HCT116 (cell line): ENCODE data around the gene RLN3. TPM values are rescaled to one million over a fixed set of nuclear protein-coding genes. Genes with fewer than 3 reads are reported as not detected.

Source experiments
- ATAC-seq: fragments of 200-7000 bp; cut with Tn5 transposase; 2 replicates; pipeline ENCODE4 v1.9.1; 2020; ENCODE audit warnings: mild to moderate bottlenecking, moderate library complexity
- BruUV-seq: library from RNA; stranded (reverse); fragments of 400-500 nt; replicated peaks from 2 replicates; lab custom pipeline; 2021; lab: Mats Ljungman, UMichigan
- CTCF ChIA-PET: fragments of 300-600 bp; sonication (Branson Sonifier 250); formaldehyde crosslinking; loops from one replicate; lab custom pipeline; 2021; ENCODE audit warnings: antibody characterized with exemption; lab: Charles Lee
- POLR2A ChIA-PET: fragments of 300-600, 350-600 bp; sonication (Branson Sonifier 250); formaldehyde crosslinking; loops from one replicate; lab custom pipeline; 2021; ENCODE audit warnings: antibody characterized with exemption; lab: Charles Lee
- RAD21 ChIA-PET, 2 experiments: fragments of 300-600 bp; sonication (Branson Sonifier 250); formaldehyde crosslinking; loops; one replicate each; lab custom pipeline; 2023; ENCODE audit warnings: low total read pairs in 2 of 2; ENCODE audit not compliant: uncharacterized antibody in 2 of 2, unreplicated experiment in 2 of 2, low non-redundant PET in 1 of 2; lab: Charles Lee
- DNase-seq: peaks from one replicate; pipeline ENCODE4 v3.0.0-alpha.2; 2010; ENCODE audit warnings: low read depth, low spot score
- H2AFZ ChIP-seq: fragments of 200-600 bp; shearing (Covaris generic), sonication (generic); 2 replicates; pipeline ENCODE4 v1.6.1; 2017; ENCODE audit warnings: low read depth, mixed run types, mixed read lengths, antibody characterized with exemption, low read length; ENCODE audit not compliant: poor library complexity, severe bottlenecking
- H3K27ac ChIP-seq: 2 replicates; pipeline ENCODE4 v1.5.1; 2012; ENCODE audit warnings: low read depth, low read length
- H3K27me3 ChIP-seq: fragments of 200-600 bp; sonication (generic); 2 replicates; pipeline ENCODE4 v1.6.1; 2016; ENCODE audit warnings: mixed run types, low read length, mixed read lengths; ENCODE audit not compliant: insufficient read depth
- H3K36me3 ChIP-seq, 2 experiments: fragments of 200-500 bp in 1 of 2; fragments of 200-600 bp in 1 of 2; sonication (Bioruptor generic) in 1 of 2; sonication (generic) in 1 of 2; 2 replicates each; pipeline versions ENCODE4 v1.5.1 to v1.6.1; 2014 to 2016; ENCODE audit warnings: low read length in 2 of 2, inconsistent platforms in 1 of 2, mixed read lengths in 1 of 2, mixed run types in 1 of 2; ENCODE audit not compliant: insufficient read depth in 2 of 2, control insufficient read depth in 1 of 2
- H3K4me1 ChIP-seq, 2 experiments: fragments of 200-600 bp in 1 of 2; sonication (generic) in 1 of 2; 2 replicates each; pipeline versions ENCODE4 v1.5.1 to v1.6.1; 2012 to 2017; ENCODE audit warnings: low read length in 2 of 2, inconsistent platforms in 1 of 2, mild to moderate bottlenecking in 1 of 2, mixed read lengths in 1 of 2, mixed run types in 1 of 2, moderate library complexity in 1 of 2; ENCODE audit not compliant: insufficient read depth in 2 of 2, control insufficient read depth in 1 of 2
- H3K4me2 ChIP-seq: fragments of 200-600 bp; sonication (generic); 2 replicates; pipeline ENCODE4 v1.6.1; 2017; ENCODE audit warnings: mixed run types, low read length, mixed read lengths
- H3K4me3 ChIP-seq, 2 experiments: fragments of 200-600 bp in 1 of 2; sonication (generic) in 1 of 2; replicated peaks in 1 of 2; 2 replicates each; pipeline ENCODE4 v1.5.1; 2011 to 2016; ENCODE audit warnings: low read length in 2 of 2, control low read depth in 1 of 2, low read depth in 1 of 2, mild to moderate bottlenecking in 1 of 2, mixed read lengths in 1 of 2, mixed run types in 1 of 2
- H3K79me2 ChIP-seq: fragments of 200-600 bp; sonication (generic); 2 replicates; pipeline ENCODE4 v1.6.1; 2017; ENCODE audit warnings: mild to moderate bottlenecking, mixed run types, low read length, moderate library complexity, mixed read lengths; ENCODE audit not compliant: insufficient read depth
- H3K9ac ChIP-seq: fragments of 200-600 bp; sonication (generic); 2 replicates; pipeline ENCODE4 v1.6.1; 2016; ENCODE audit warnings: low read length, mixed read lengths
- H3K9me2 ChIP-seq: fragments of 200-600 bp; sonication (generic), shearing (Covaris generic); 2 replicates; pipeline ENCODE4 v1.6.1; 2017; ENCODE audit warnings: mixed run types, mild to moderate bottlenecking, moderate library complexity; ENCODE audit not compliant: insufficient read depth
- H3K9me3 ChIP-seq, 2 experiments: fragments of 200-500 bp in 1 of 2; fragments of 200-600 bp in 1 of 2; sonication (Bioruptor generic) in 1 of 2; sonication (generic) in 1 of 2; 2 replicates each; pipeline ENCODE4 v1.6.1; 2014 to 2017; ENCODE audit warnings: low read length in 2 of 2, mixed read lengths in 2 of 2, inconsistent platforms in 1 of 2, low read depth in 1 of 2, mild to moderate bottlenecking in 1 of 2, mixed run types in 1 of 2, moderate library complexity in 1 of 2; ENCODE audit not compliant: control insufficient read depth in 1 of 2, insufficient read depth in 1 of 2
- H4K20me1 ChIP-seq: fragments of 200-600 bp; sonication (generic), shearing (Covaris generic); 2 replicates; pipeline ENCODE4 v1.6.1; 2017; ENCODE audit warnings: mixed run types, mild to moderate bottlenecking, moderate library complexity; ENCODE audit not compliant: insufficient read depth
- CBX3 ChIP-seq: IDR thresholded peaks from 2 replicates; pipeline ENCODE4 v1.6.1; 2012; ENCODE audit warnings: low read depth
- EGR1 ChIP-seq: IDR thresholded peaks from 2 replicates; pipeline ENCODE4 v1.6.1; 2012; ENCODE audit warnings: low read depth
- ELF1 ChIP-seq: IDR thresholded peaks from 2 replicates; pipeline ENCODE4 v1.6.1; 2012; ENCODE audit warnings: low read depth, borderline replicate concordance
- EZH2phosphoT487 ChIP-seq: fragments of 200-600 bp; IDR thresholded peaks from 2 replicates; pipeline ENCODE4 v1.6.1; 2018; ENCODE audit warnings: antibody characterized with exemption, borderline replicate concordance
- JUND ChIP-seq: IDR thresholded peaks from 2 replicates; pipeline ENCODE4 v1.6.1; 2012
- MAX ChIP-seq: IDR thresholded peaks from 2 replicates; pipeline ENCODE4 v1.6.1; 2012
- POLR2A ChIP-seq: IDR thresholded peaks from 2 replicates; pipeline ENCODE4 v1.7.0; 2011; ENCODE audit warnings: borderline replicate concordance; ENCODE audit not compliant: insufficient read depth, insufficient read length; ENCODE audit errors: extremely low read depth
- RAD21 ChIP-seq: IDR thresholded peaks from 2 replicates; pipeline ENCODE4 v1.6.1; 2012; ENCODE audit warnings: low read depth, mild to moderate bottlenecking
- REST ChIP-seq: IDR thresholded peaks from 2 replicates; pipeline ENCODE4 v1.6.1; 2012; ENCODE audit warnings: low read depth
- SRF ChIP-seq: IDR thresholded peaks from 2 replicates; pipeline ENCODE4 v1.6.1; 2012; ENCODE audit warnings: low read depth
- TCF7L2 ChIP-seq: IDR thresholded peaks from 2 replicates; pipeline ENCODE4 v1.7.0; 2011; ENCODE audit warnings: borderline replicate concordance, inconsistent platforms; ENCODE audit not compliant: insufficient read depth, insufficient read length; ENCODE audit errors: extremely low read depth
- YY1 ChIP-seq: IDR thresholded peaks from 2 replicates; pipeline ENCODE4 v1.6.1; 2011; ENCODE audit warnings: low read length, low read depth, moderate library complexity, mild to moderate bottlenecking; ENCODE audit not compliant: insufficient replicate concordance; ENCODE audit errors: extremely low read depth
- intact Hi-C: fragments of 100-400 bp; cut with micrococcal nuclease; formaldehyde crosslinking; loops from 2 replicates; pipeline ENCODE4 v1.10.0; 2022
- total RNA-seq: library from RNA; stranded (reverse); gene quantifications from one replicate; pipeline ENCODE4 v1.2.1, GENCODE V29; 2021; ENCODE audit not compliant: unreplicated experiment

RLN3 gene
- total RNA-seq, 1 experiment from 2014 or later: not detected

- Histone ChIP-seq H3K79me2 (no peaks in the 10 kb centered on the region), H3K36me3 (no peaks in the 10 kb centered on the region; a peak in 1 of 4 replicates), H3K4me2 (no peak overlapping the region), H3K27me3 (no peaks in the 10 kb centered on the region), H3K4me3 (no peak overlapping the region), H3K9me3 (no peaks in the 10 kb centered on the region), H4K20me1 (no peaks in the 10 kb centered on the region), H3K27ac (no peak overlapping the region), H3K9ac (no peak overlapping the region), H2AFZ (no peak overlapping the region), H3K4me1 (peaks cover 6% of the 10 kb centered on the region in 2 experiments; a peak in 3 of 4 replicates), H3K9me2 (no peaks in the 10 kb centered on the region)
- TF ChIP-seq POLR2A (no peak), MAX (no peak), SRF (no peak), REST (no peak), ELF1 (no peak), CBX3 (no peak), TCF7L2 (no peak), RAD21 (no peak), JUND (no peak), EGR1 (no peak), YY1 (no peak), EZH2phosphoT487 (no peak)
- no peak for ATAC-seq
- intact Hi-C loops: no loop called here
- BruUV-seq: no TSS peak
- DNase-seq: no peak
- POLR2A ChIA-PET: no interaction called here
- CTCF ChIA-PET: no interaction called here
- RAD21 ChIA-PET: no interaction called here
Measured at GRCh38 chr19:13981021-13981420, 46.9 kb upstream of the RLN3 start.
